Measurements from ENCODE around the gene MRRF. TPM values are rescaled to one million over a fixed set of nuclear protein-coding genes. Genes with fewer than 3 reads are reported as not detected.

Gene MRRF
- total RNA-seq, 1 donor from 2014 or later: 35.9 TPM

DNA sequence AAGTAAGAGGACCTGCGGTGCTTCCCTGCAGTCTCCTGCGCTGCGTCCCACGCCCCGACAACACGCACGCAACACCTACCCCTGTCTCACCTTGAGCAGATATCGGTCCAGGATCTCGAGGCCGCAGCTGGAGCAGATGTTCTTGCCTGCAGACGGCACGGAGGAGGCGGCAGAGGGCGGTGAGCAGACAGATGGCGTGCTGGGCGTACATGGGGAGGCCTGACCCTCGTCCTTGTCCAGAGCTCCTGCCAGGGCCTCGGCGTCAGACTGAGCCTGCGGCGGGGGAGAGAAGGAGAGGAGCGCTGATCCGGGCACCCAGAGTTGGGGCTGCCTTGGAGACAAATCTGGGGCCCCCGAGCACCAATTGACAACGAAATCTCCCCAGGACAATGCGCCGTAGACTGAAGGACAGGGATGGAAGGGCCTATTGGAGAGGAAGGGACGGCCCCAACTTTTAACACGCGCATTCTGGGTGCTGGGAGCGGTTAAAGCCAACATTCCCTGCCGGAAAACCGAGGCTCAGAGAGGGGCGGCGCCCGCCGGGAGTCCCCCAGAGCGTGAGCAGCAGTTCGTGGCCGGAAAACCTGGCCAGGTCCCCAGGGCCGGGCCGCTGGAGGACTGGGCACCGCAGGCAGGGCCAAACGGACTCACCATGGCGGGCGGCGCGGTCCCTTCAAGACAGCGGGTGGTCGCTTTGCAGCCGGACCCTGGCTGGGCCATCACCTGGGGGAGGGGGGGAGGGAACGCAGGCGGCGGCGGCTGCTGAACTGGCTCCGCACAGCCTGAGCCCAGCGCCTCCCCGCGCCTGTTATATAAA is 37.7 kb upstream of the MRRF start:
- intact Hi-C loops (cut with DNase I): no loop called here
- no peak for DNase-seq (ENCODE audit: low spot score)

DNA sequence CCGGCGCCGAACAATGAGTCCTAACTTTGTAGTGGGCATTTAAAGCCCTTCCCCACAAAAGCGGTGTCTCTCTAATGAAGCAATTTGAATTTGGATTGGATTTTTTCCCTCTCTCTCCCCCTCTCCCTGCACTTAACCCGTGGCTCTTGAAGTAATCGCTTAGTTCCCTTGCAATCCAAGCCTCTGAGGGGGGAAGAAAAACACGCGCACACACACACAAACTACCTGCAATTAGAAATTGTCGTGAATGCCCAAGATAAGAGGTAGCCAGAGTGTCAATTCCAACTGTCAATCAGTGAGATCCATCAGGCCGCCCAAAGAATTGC is 37.1 kb upstream of the MRRF start:
- intact Hi-C loops (cut with DNase I): no loop called here
- no peak for DNase-seq (ENCODE audit: low spot score)

DNA sequence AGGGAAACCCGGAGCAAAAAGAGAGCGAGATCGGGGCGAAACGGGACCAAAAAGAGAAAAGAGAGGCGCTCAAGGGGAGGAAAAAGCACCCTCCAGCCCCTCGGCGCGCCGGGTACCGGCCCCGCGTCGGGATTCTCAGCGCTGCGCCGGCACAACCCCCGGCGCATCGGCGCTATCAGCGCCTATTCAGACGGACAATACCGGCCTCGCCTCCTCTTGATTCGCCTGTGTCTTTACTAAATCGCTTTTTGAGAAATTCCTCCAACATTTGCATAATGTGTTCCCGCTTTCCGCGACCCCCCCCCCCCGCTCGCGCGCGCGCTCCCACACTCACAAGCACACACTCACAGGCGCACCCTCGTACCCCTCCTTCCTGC is 36.5 kb upstream of the MRRF start:
- intact Hi-C loops (cut with DNase I): no loop called here
- no peak for DNase-seq (ENCODE audit: low spot score)

DNA sequence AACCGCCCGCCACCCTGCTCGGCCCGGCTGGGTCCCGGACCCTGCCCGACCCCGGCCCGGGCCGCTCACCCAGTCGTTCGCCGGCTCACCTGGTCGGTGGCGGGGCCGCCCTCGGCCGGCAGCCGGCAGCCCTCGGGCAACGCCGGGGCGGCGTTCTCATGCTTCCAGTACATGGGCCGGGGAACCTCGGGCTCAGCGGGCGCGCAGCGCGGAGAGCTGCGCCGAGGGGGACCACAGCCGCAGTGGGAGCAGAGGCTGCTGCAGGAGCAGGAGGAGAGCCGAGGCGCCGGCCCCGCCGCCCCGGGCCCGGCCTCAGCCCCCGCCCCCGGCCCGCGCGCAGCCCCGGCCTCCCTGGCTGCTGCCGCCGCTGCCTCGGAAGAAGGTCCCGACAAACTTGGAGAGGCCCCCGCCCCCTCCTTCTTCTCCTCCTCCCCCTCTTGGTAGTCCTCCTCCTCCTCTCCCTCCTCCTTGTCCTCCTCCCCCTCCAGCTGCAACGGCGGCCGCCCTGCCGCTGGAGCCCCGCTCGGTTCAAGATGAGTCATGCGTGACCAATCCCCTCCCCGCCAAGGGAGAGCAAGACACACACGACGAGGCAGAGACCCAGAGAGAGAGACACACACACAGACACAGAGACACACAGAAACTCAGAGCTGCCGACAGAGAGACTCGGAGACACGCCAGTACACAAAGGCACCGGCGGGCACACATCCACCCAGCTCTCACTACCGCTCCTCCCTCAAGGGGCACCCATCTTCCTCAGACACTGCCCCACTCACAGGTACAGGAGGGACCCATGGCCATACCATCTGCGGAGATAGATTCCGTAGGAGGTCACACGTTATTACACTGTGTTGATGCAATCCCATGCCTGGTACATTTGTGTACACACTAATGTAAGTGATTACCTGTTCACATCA is 35.9 kb upstream of the MRRF start, which contains the start of gene LHX6:
Gene LHX6, minus strand, starts transcription at position 390 of the 917 bp plus-strand sequence. Its CDS starts 217 bp downstream, at position 173.
- intact Hi-C loops (cut with DNase I): no loop called here
- DNase-seq (ENCODE audit: low spot score): no peak

DNA sequence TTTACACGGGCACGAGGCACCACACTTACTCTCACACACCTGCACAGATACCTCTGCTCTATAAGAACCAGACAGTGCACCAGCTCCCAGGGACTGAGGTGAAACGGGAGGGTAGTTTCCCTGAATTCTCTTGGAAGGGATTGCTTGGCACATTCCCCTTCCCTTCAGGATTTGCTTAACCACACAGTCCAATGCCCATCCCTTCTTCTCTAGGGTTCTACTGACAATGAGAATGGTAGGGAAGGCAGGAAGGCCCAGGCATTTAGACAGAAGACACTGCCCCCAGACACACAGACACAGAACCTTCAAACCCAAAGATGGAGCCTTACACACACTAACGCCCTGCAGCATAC is 35.2 kb upstream of the MRRF start:
- intact Hi-C loops (cut with DNase I): no loop called here
- DNase-seq (ENCODE audit: low spot score): no peak

DNA sequence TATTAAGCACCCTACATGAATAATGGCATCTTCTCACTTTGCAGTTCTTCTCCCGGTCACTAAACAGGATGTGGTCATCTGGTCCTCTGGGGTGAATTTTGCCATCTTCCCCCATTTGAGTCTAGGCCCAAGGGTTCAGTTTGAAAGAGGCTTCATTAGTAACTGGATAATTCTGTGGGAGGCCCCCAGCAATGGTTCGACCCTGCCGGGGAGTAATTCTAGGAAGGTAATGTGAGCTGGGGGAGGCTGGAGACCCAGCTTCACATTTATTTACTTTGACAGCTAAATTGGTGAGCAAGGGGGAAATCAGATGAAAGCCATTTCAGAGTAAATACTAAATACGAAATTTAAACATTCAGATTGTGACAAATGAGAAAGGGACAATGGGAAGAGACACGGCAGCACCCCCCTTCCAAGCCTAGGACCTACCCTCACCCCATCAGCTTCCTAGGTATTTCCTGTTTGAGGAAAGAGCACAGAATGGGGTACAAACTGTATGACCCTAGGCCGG is 31.8 kb upstream of the MRRF start:
- DNase-seq (ENCODE audit: low spot score): no peak
- intact Hi-C loops (cut with DNase I): no loop called here

DNA sequence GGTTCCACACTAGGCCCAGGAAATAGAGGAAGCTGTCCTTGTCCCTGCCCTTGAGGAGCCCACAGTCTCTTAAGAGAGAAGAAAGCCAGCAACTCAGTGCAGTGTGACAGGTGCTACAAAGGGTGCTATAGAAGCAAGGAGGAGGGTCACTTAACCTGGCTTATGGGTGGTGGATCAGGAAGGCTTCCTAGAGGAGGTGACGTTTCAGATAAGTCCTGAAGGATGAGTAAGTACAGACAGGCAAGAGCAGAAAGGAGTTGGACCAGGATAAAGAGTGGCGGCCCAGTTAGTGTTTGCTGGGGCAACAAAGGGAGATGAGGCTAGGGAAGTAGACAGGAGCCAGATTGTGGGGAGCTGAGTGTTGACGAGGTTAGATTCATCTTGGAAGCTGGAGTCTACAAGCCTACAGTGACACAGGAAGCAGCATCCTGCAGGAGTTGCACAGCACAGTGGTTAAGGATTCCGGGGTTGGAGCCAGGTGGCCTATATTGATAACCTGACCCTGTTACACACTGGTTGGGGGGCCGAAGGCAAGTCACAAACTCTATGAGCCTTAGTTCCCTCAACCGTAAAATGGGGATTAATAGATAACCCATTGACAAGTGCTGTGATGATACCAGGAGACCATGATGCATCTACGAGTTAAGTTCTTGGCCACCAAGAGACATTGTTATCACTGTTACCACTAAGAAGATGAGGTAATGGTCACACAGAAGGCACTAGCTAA is 30.5 kb upstream of the MRRF start:
- intact Hi-C loops (cut with DNase I): no loop called here
- DNase-seq (ENCODE audit: low spot score): no peak

DNA sequence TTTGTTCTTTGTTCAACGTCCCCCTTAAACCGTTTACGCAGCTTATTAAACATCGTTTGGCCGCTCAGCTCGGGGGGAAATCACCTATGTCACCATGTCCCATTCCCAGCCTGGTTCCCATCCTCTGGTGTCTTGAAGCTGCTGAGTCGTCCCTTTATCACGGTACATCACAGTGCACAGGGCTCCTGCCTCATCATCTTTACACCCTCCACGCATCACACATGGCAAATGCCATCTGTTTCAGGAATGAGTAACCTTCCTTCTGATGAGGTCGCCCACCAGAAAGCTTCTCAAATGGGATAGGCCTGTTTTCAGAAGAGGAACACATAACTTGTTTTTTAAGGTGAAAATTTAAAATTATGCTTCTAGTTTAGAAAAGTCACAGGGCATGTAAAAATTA is 28.0 kb upstream of the MRRF start:
- no peak for DNase-seq (ENCODE audit: low spot score)
- intact Hi-C loops (cut with DNase I): no loop called here

DNA sequence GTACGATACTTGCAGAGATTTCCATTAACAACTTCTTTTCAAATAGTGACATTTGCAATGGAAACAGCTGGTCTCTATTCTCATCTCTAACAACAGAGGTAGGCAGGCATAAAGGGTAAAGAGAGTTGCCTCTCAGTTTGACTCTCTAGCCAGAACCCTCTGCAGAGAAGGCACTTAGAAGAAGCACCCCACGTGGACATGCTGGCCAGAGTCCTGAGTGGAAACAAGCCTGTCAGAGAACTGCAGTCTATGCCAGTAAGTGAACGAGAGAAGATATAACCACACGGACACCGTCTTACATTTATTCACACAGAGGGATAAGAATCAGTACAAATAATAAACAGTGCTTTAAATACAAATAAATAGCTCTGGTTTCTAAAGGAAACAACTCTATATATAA is 25.0 kb upstream of the MRRF start:
- no peak for DNase-seq (ENCODE audit: low spot score)
- intact Hi-C loops (cut with DNase I): no loop called here

DNA sequence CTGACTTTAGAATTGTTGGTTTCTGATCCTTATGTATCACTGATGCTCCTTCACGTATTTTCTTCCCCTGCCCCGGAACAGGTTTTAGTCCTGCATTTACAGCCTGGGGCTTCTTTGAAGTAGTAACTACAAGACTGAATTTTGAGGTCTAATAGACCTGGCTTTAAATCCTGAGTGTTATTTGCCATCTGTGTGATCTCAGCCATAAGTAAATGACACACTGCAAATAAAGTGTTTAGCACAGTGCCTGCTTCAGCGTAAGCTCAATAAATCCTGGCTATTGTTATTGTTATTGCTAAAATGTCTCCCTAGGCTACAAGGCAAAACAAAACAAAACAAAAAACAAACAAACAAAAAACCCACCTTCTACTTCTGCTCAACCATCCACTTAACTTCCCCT is 20.3 kb upstream of the MRRF start:
- no peak for DNase-seq (ENCODE audit: low spot score)
- intact Hi-C loops (cut with DNase I): no loop called here

DNA sequence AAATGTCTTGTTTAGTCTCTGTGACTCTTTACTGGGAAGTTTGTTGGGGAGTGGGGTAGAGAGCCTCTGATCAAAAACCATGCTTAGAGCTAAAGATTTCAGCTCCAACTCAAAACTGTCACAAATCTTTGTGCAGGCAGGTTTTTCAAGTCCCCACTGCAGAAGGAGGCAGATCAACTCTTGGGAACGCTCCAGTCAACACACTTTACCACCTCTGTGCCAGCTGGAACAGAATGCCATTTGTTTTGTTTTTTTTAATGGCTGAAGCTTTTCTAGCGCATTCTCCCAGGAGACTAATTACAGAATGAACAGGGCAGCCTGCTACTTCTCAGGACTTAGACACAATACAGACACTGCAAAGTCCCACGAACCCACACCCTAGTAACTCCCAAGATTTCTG is 18.0 kb upstream of the MRRF start:
- no peak for DNase-seq (ENCODE audit: low spot score)
- intact Hi-C loops (cut with DNase I): no loop called here

DNA sequence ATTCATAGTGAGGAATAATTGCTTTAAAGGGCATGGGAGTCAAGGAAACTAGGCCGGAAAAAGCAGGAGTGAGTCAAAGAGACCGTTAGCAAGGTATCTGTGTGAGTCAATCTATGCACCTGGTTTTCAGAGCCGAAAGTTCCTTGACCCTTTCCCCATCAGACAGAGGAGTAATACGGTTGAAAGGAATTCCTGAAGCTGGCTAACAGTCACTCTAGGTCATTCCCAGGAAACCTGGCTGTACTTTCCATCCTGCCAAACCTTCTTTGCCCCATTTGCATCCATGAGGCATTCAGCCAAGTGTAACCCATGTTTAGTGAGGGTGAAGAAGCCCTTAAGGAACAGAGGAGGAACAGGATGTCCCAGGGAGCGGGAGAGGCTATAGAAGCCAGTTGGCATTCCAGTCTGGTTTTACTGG is 16.2 kb upstream of the MRRF start:
- intact Hi-C loops (cut with DNase I): no loop called here
- DNase-seq (ENCODE audit: low spot score): no peak

DNA sequence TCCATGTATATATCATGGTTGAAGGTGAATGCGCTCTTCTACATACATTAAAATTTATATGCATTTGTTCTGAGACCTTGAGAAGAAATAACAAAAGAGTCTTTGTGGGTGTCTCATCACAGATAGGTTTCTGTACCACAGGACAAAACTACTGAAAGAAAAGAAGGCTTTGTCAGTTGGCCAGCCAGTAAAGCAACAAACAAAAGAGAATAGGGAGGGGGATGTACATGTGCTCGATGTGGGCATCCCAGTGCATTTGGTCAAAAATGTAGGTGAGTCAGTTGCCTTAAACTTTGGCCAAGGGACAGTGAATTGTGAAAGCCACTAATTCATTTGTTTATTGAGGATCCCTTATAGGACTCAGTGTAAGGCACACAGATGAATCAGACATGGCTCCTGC is 13.3 kb upstream of the MRRF start:
- intact Hi-C loops (cut with DNase I): no loop called here
- DNase-seq (ENCODE audit: low spot score): no peak

DNA sequence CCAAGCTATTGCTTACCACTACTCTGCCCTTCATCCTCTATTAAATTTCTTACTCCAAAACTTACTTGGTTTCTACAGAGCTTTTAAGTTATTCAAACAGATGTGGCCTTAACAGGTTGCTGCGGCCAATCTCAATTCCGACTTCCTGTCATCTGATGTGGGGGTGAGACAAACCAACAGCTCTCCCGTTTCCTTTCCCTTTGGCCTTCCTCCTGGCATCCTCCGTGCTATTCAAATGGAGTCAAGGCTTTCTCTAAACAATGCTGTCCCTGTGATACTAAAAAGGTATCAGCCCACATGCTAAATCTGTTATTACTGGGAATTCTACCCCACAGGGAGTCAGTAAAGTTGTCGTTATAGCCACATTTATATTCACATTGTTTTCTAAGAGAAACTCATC is 11.9 kb upstream of the MRRF start:
- DNase-seq (ENCODE audit: low spot score): no peak
- intact Hi-C loops (cut with DNase I): no loop called here

DNA sequence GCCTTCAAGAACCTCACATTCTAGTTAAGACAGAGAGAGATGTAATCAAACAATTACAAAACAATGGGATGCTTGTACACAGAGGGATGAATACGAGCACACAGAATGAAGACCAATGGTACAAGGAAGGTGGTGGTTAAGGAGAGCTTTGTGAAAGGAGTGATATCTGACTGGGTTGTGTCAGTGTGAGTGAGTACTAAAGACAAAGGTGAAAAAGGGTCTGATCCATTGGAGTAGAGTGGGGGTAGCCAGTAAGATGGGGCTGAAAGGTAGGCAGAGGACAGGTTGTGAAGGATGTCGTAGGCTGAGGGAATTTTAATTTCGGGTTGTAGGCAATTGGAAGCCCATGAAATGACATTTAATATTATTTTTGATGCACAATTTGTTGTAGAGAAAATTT is 9.9 kb upstream of the MRRF start:
- no peak for DNase-seq (ENCODE audit: low spot score)
- intact Hi-C loops (cut with DNase I): no loop called here

DNA sequence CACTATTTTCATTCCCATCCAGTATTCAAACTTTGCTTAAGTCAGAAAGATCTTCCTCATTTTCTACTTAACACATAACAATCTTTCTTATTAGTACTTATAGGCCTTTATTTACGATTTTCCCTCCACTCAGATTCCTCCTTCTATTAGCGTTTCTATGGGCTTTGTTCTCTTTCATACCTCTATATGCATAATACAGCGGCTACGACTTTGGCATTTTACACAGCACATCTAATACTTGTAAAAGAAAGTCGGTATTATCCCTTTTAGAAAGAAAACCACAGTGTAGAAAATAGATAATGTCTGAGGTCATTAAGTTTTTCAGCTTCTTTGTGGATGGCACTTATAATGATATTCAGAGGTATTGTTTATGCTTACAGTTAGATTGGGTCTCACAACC is 8.5 kb upstream of the MRRF start:
- DNase-seq (ENCODE audit: low spot score): no peak
- intact Hi-C loops (cut with DNase I): no loop called here

DNA sequence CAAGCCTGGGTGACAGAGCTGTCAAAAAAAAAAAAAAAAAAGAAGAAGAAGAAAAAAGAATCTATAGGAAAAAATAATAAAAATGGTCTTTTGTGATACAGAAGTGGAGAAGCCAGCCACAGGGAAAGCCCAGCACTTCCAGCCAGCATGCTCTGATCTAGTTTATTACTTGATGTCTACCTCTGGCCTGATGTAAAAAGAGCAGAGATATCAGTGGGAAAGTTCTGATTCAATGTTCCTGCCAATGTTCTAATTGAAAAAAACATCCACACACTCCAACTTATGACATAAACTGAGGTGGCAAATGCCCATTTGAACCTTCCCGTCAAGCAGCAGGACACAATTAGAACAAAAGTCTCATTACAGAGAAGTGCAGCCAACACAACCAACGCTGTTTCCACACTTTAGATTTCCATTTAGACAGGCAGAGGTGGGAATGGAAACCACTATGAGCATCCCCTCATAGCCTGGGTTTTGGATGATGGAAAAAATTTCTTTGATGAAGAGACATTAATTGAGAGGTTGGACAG is 5.7 kb upstream of the MRRF start:
- intact Hi-C loops (cut with DNase I): no loop called here
- no peak for DNase-seq (ENCODE audit: low spot score)

DNA sequence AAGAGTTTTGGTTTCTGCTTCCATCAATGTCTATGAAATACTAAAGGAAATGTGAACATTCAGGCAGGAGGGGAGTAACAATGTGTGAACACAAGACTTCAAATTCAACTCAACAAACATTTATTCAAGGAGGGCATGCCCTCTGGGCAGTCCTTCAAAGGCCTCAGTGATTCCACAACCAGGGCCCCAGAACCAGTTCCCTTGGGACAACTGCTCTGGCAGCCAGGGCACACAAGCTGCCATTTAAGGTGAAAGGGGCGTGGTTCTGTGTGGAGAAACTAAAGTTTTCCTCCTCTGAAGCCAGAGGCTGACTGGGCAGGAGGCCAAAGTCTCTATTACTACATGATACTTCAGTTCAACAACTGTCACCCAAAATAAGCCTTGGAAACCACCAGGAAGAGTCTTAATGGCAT is 3.2 kb upstream of the MRRF start:
- intact Hi-C loops (cut with DNase I): no loop called here
- DNase-seq (ENCODE audit: low spot score): peak; percentile 81

DNA sequence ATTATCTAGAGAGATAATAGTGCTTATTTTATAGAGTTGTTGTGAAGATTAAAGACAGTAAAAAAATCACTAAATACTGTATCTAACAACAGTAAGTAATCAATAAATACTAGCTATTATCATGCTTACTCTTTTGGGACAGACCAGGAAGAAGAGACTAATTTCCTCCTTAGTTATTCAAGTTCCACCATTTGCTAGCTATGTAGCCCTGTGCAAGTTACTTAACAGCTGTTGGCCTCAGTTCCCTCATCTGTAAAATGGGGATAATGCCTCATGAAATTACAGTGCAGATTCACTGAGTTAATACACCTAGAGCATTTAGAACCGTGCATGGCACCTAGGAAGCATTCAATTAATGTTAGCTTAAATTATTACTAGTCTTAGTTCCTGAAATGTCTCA is 2.6 kb upstream of the MRRF start:
- no peak for DNase-seq (ENCODE audit: low spot score)
- intact Hi-C loops (cut with DNase I): no loop called here

Measured in cardiac septum (tissue), 1 donor.